Umbilical cord (tissue), 2 donors: ENCODE results near the gene AMIGO1. TPM values are rescaled to one million over a fixed set of nuclear protein-coding genes. Genes with fewer than 3 reads are reported as not detected.

ENCODE experiments used
- DNase-seq: peaks from one replicate; pipeline ENCODE4 v3.0.0-alpha.2; 2015; ENCODE audit warnings: low spot score
- total RNA-seq: library from RNA; depleted of rRNA; stranded (reverse); fragments of >200 nt; gene quantifications from one replicate; pipeline ENCODE4 v1.2.3, GENCODE V29; 2014; ENCODE audit warnings: low replicate concordance; ENCODE audit not compliant: insufficient read depth

AMIGO1 gene
- total RNA-seq, 1 donor from 2014 or later: 7.9 TPM

GRCh38 chr1:109454497-109455133 lies 54.9 kb downstream of the AMIGO1 start:
- no peak for DNase-seq

Other genes starting within 250 kb of the AMIGO1 start
- gene PSRC1, start 226.6 kb downstream of the AMIGO1 start, total RNA-seq: 4.3 TPM
- gene MYBPHL, start 202.7 kb downstream of the AMIGO1 start, total RNA-seq: not detected
- 65.2 TPM for gene SORT1, start 111.8 kb downstream of the AMIGO1 start, total RNA-seq
- 23.1 TPM for gene PSMA5, start 83.3 kb downstream of the AMIGO1 start, total RNA-seq
- gene SYPL2, start 43.2 kb downstream of the AMIGO1 start, total RNA-seq: not detected
- 0.24 TPM for gene ATXN7L2, start 25.8 kb downstream of the AMIGO1 start, total RNA-seq
- 6.7 TPM for gene CYB561D1, start 15.6 kb downstream of the AMIGO1 start, total RNA-seq
- 3.1 TPM for gene GPR61, start 30.1 kb upstream of the AMIGO1 start, total RNA-seq
- 16.9 TPM for gene GNAI3, start 38.9 kb upstream of the AMIGO1 start, total RNA-seq
- not detected for gene GNAT2, start 109.9 kb upstream of the AMIGO1 start, total RNA-seq
- 76.8 TPM for gene AMPD2, start 110.1 kb upstream of the AMIGO1 start, total RNA-seq
- 6.5 TPM for gene GSTM4, start 146.4 kb upstream of the AMIGO1 start, total RNA-seq
- gene GSTM2, start 158.3 kb upstream of the AMIGO1 start, total RNA-seq: 46.7 TPM
- gene GSTM1, start 178.1 kb upstream of the AMIGO1 start, total RNA-seq: 23.8 TPM
- 12.0 TPM for gene GSTM5, start 202.5 kb upstream of the AMIGO1 start, total RNA-seq
- 82.6 TPM for gene GSTM3, start 231.3 kb upstream of the AMIGO1 start, total RNA-seq